Thyroid gland (tissue), 4 donors: Measurements from ENCODE around the gene ANTXRL. TPM values are rescaled to one million over a fixed set of nuclear protein-coding genes. Genes with fewer than 3 reads are reported as not detected.

ENCODE experiments used
- DNase-seq, 2 donors: peaks; one replicate each; pipeline ENCODE4 v3.0.0-alpha.2; 2019
- H3K27ac ChIP-seq, 3 donors: fragments of 200-600 bp; sonication (generic); 1 replicate in 2 of 3; 2 replicates in 1 of 3; pipeline ENCODE4 v1.5.1; 2016 to 2019; ENCODE audit warnings: mild to moderate bottlenecking in 1 of 3, moderate library complexity in 1 of 3
- H3K27me3 ChIP-seq: fragments of 200-600 bp; sonication (generic); one replicate; pipeline ENCODE4 v1.5.1; 2019
- H3K36me3 ChIP-seq, 2 donors: fragments of 200-600 bp; sonication (generic); one replicate each; pipeline ENCODE4 v1.5.1; 2016 to 2019
- H3K4me1 ChIP-seq, 2 donors: fragments of 200-600 bp; sonication (generic); one replicate each; pipeline ENCODE4 v1.5.1; 2017 to 2019
- H3K4me3 ChIP-seq, 3 donors: fragments of 200-600 bp; sonication (generic); replicated peaks in 1 of 3; 1 replicate in 2 of 3; 2 replicates in 1 of 3; pipeline ENCODE4 v1.5.1; 2016; ENCODE audit warnings: mild to moderate bottlenecking in 1 of 3
- H3K9me3 ChIP-seq: fragments of 200-600 bp; sonication (generic); one replicate; pipeline ENCODE4 v1.5.1; 2017
- CTCF ChIP-seq, 6 experiments: fragments of 200-600 bp in 3 of 6; fragments of 450-650 bp in 3 of 6; sonication (generic) in 3 of 6; IDR thresholded peaks; one replicate each; pipeline ENCODE4 v1.5.1; 2016 to 2019; ENCODE audit warnings: antibody characterized with exemption in 6 of 6, mild to moderate bottlenecking in 2 of 6, inconsistent platforms in 1 of 6, moderate library complexity in 1 of 6
- POLR2A ChIP-seq, 2 donors: fragments of 450-650 bp; IDR thresholded peaks; one replicate each; pipeline ENCODE4 v1.6.1; 2017; ENCODE audit warnings: antibody characterized with exemption in 2 of 2, mild to moderate bottlenecking in 2 of 2, moderate library complexity in 1 of 2
- WGBS, 2 donors: methylation state at CpG; one replicate each; pipeline ENCODE4 v1.1.5; 2017; 5-methylcytosine and 5-hydroxymethylcytosine counted together
- intact Hi-C: fragments of 100-400 bp; cut with DNase I; formaldehyde crosslinking; loops from one replicate; pipeline ENCODE4 v1.15.1; 2023
- total RNA-seq, 4 donors: library from RNA; depleted of rRNA; stranded (reverse); fragments of >200 nt; gene quantifications; one replicate each; pipeline ENCODE4 v1.2.3, GENCODE V29; 2016

The ANTXRL gene
- total RNA-seq, 4 donors from 2014 or later = not detected

- DNase-seq = no peak
- WGBS, 2 donors = 82 to 84% methylated on average over 5 of the region's 5 CpGs
- Histone ChIP-seq H3K36me3 (no peaks in the 10 kb centered on the region), H3K27me3 (no peaks in the 10 kb centered on the region), H3K4me1 (no peaks in the 10 kb centered on the region), H3K9me3 (no peaks in the 10 kb centered on the region), H3K27ac (no peak overlapping the region), H3K4me3 (no peak overlapping the region)
- TF ChIP-seq POLR2A (IDR thresholded peaks at IDR 0.05) (no peak), CTCF (IDR thresholded peaks at IDR 0.05) (no peak)
- intact Hi-C loops = no loop called here
Observed at GRCh38 chr10:46250481-46250880, 36.3 kb upstream of the ANTXRL start.

- intact Hi-C loops = no loop called here
- WGBS, 2 donors = 87 to 88% methylated on average over 8 of the region's 9 CpGs
- H3K9me3 ChIP-seq = no peaks in the 10 kb centered on the region
Observed at GRCh38 chr10:46250898-46251856, 35.6 kb upstream of the ANTXRL start.

GRCh38 chr10:46251857-46252847, 34.6 kb upstream of the ANTXRL start:
- H3K36me3 ChIP-seq = no peaks in the 10 kb centered on the region
- 85 to 93% methylated on average over 13 to 14 of the region's 16 CpGs for WGBS, 2 donors
- intact Hi-C loops = no loop called here
- H3K27me3 ChIP-seq = no peaks in the 10 kb centered on the region
- no peak overlapping the region for H3K4me3 ChIP-seq
- no peak for TF ChIP-seq POLR2A (IDR thresholded peaks at IDR 0.05)
- H3K27ac ChIP-seq = no peak overlapping the region
- DNase-seq = no peak
- no peaks in the 10 kb centered on the region for H3K9me3 ChIP-seq
- no peaks in the 10 kb centered on the region for H3K4me1 ChIP-seq

More at GRCh38 chr10:46250898-46251856, 35.6 kb upstream of the ANTXRL start:
- no peaks in the 10 kb centered on the region for H3K27me3 ChIP-seq
- no peak for TF ChIP-seq POLR2A (IDR thresholded peaks at IDR 0.05)
- TF ChIP-seq CTCF (IDR thresholded peaks at IDR 0.05) = no peak
- no peak overlapping the region for H3K27ac ChIP-seq
- no peaks in the 10 kb centered on the region for H3K36me3 ChIP-seq
- no peak overlapping the region for H3K4me3 ChIP-seq
- no peaks in the 10 kb centered on the region for H3K4me1 ChIP-seq
- DNase-seq = peak in 1 of 2 donors; percentile 21

GRCh38 chr10:46253076-46254006, 33.5 kb upstream of the ANTXRL start:
- Histone ChIP-seq H3K4me3 (no peak overlapping the region), H3K4me1 (no peaks in the 10 kb centered on the region), H3K9me3 (no peaks in the 10 kb centered on the region), H3K27ac (no peak overlapping the region), H3K36me3 (no peaks in the 10 kb centered on the region), H3K27me3 (no peaks in the 10 kb centered on the region)
- TF ChIP-seq POLR2A (IDR thresholded peaks at IDR 0.05) (no peak), CTCF (IDR thresholded peaks at IDR 0.05) (no peak)
- WGBS, 2 donors = 85 to 89% methylated on average over 12 to 17 of the region's 19 CpGs
- intact Hi-C loops = no loop called here
- DNase-seq = no peak
